CD4-positive, alpha-beta T cell (primary cell): ENCODE data around the gene SORL1. TPM values are rescaled to one million over a fixed set of nuclear protein-coding genes. Genes with fewer than 3 reads are reported as not detected.
A peak's percentile ranks its signal among the peaks of the same experiment; 100 is the strongest.

ENCODE experiments used
- ATAC-seq: fragments of 200-7000 bp; cut with Tn5 transposase; one replicate; pipeline ENCODE4 v1.10.0; 2022; ENCODE audit warnings: mild to moderate bottlenecking; ENCODE audit not compliant: poor library complexity
- CTCF ChIA-PET: fragments of 350-600 bp; sonication (Branson Sonifier 250); formaldehyde crosslinking; loops from one replicate; lab custom pipeline; 2021; ENCODE audit warnings: antibody characterized with exemption, inconsistent platforms; lab: Charles Lee
- POLR2A ChIA-PET: fragments of 350-600 bp; sonication (Branson Sonifier 250); formaldehyde crosslinking; loops from one replicate; lab custom pipeline; 2021; ENCODE audit warnings: antibody characterized with exemption, inconsistent platforms; lab: Charles Lee
- DNase-seq, 14 experiments: peaks; one replicate each; pipeline ENCODE4 v3.0.0-alpha.2; 2013 to 2020; ENCODE audit warnings: mixed read lengths in 2 of 14
- H3K27ac ChIP-seq, 2 donors: one replicate each; pipeline versions ENCODE4 v1.5.1 to v1.7.0; 2013; ENCODE audit warnings: low read length in 2 of 2, low read depth in 1 of 2, mild to moderate bottlenecking in 1 of 2
- H3K27me3 ChIP-seq, 2 experiments: 1 replicate in 1 of 2; 2 replicates in 1 of 2; pipeline versions ENCODE4 v1.6.1 to v1.7.0; 2013; ENCODE audit warnings: low read length in 2 of 2, control low read depth in 1 of 2, mild to moderate bottlenecking in 1 of 2, moderate library complexity in 1 of 2; ENCODE audit not compliant: insufficient read depth in 2 of 2, control insufficient read depth in 1 of 2
- H3K36me3 ChIP-seq: one replicate; pipeline ENCODE4 v1.6.1; 2013; ENCODE audit warnings: low read length, control low read depth; ENCODE audit not compliant: insufficient read depth
- H3K4me1 ChIP-seq: one replicate; pipeline ENCODE4 v1.6.1; 2013; ENCODE audit warnings: low read length, control low read depth; ENCODE audit not compliant: insufficient read depth
- H3K4me3 ChIP-seq: one replicate; pipeline ENCODE4 v1.5.1; 2013; ENCODE audit warnings: mild to moderate bottlenecking, low read length, moderate library complexity
- H3K9me3 ChIP-seq, 2 experiments: 1 replicate in 1 of 2; 2 replicates in 1 of 2; pipeline versions ENCODE4 v1.6.1 to v1.7.0; 2013; ENCODE audit warnings: low read length in 2 of 2, mild to moderate bottlenecking in 2 of 2, control low read depth in 1 of 2, moderate library complexity in 1 of 2; ENCODE audit not compliant: control insufficient read depth in 1 of 2, insufficient read depth in 1 of 2
- H3K27ac Mint-ChIP-seq: one replicate; pipeline ENCODE4 v1.8.0; 2020; ENCODE audit warnings: mixed read lengths
- H3K27me3 Mint-ChIP-seq: one replicate; pipeline ENCODE4 v1.8.0; 2021; ENCODE audit warnings: mixed read lengths
- H3K36me3 Mint-ChIP-seq: one replicate; pipeline ENCODE4 v1.8.0; 2021; ENCODE audit warnings: low read depth, mixed read lengths
- H3K4me1 Mint-ChIP-seq: one replicate; pipeline ENCODE4 v1.8.0; 2021; ENCODE audit warnings: low read depth, mixed read lengths
- H3K4me3 Mint-ChIP-seq: one replicate; pipeline ENCODE4 v1.8.0; 2020; ENCODE audit warnings: mild to moderate bottlenecking, mixed read lengths
- H3K9me3 Mint-ChIP-seq: one replicate; pipeline ENCODE4 v1.8.0; 2020; ENCODE audit warnings: mixed read lengths
- intact Hi-C, 2 experiments: fragments of 100-400 bp; cut with DNase I in 1 of 2; cut with micrococcal nuclease in 1 of 2; formaldehyde crosslinking; loops; one replicate each; pipeline versions ENCODE4 v1.15.1 to v1.9.0; 2023 to 2025; cut with DNase I, micrococcal nuclease
- total RNA-seq, 174 experiments: library from RNA in 2 of 174; stranded (reverse) in 2 of 174; gene quantifications; one replicate each; pipeline ENCODE4 v1.2.3 and lab custom pipeline; 2021 to 2026
- TF ChIP-seq, protein P1 (sequence below): fragments of 200-600 bp; IDR thresholded peaks from one replicate; pipeline ENCODE4 v1.8.0; 2022; ENCODE audit warnings: antibody characterized with exemption, mild to moderate bottlenecking

The SORL1 gene
- total RNA-seq, 2 experiments from 2014 or later = 235 to 241 TPM

DNA sequence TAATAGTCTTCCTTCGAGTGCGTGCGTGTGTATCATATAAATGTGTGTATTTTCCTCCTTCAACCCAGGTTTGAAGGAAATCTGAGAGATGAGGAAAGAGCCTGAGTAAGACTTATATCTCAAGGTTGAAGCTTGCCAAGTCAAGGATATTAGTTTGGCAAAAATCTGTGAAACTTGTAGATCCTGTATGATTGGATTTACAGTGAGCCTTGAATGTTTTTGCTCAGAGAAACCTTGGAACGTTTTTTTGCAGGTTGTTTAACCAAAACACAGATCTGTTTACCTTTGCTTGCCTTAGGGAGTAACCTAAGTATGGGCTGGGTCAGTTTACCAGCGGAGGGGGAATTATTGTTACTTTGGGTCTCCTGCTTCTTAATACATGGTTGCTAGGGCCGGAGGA, 36.5 kb downstream of the SORL1 start:
- ChIA-PET CTCF (no interaction called here), POLR2A (interaction anchor here (0.6 kb wide), 1 partner anchor 196 kb away, joined by 3 read pairs; the partner anchor contains the start of gene SC5D)
- Mint-ChIP-seq H3K9me3 (no peaks in the 10 kb centered on the region), H3K4me3 (no peak overlapping the region), H3K27me3 (no peaks in the 10 kb centered on the region), H3K27ac (peak overlapping the region; percentile 71), H3K4me1 (peaks cover 69% of the 10 kb centered on the region), H3K36me3 (peaks cover 88% of the 10 kb centered on the region)
- H3K9me3 ChIP-seq = no peaks in the 10 kb centered on the region
- H3K4me1 ChIP-seq = peaks cover 23% of the 10 kb centered on the region
- intact Hi-C loops = loop anchor here in 1 of 2 experiments (5.0 kb wide), 2 partner anchors 36 to 44 kb away; partner anchors contain the start of genes SORL1 and SORL1-AS1
- TF ChIP-seq, protein P1, sequence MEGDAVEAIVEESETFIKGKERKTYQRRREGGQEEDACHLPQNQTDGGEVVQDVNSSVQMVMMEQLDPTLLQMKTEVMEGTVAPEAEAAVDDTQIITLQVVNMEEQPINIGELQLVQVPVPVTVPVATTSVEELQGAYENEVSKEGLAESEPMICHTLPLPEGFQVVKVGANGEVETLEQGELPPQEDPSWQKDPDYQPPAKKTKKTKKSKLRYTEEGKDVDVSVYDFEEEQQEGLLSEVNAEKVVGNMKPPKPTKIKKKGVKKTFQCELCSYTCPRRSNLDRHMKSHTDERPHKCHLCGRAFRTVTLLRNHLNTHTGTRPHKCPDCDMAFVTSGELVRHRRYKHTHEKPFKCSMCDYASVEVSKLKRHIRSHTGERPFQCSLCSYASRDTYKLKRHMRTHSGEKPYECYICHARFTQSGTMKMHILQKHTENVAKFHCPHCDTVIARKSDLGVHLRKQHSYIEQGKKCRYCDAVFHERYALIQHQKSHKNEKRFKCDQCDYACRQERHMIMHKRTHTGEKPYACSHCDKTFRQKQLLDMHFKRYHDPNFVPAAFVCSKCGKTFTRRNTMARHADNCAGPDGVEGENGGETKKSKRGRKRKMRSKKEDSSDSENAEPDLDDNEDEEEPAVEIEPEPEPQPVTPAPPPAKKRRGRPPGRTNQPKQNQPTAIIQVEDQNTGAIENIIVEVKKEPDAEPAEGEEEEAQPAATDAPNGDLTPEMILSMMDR = no peak
- H3K4me3 ChIP-seq = no peak overlapping the region
- ATAC-seq = no peak
- H3K36me3 ChIP-seq = peaks cover 74% of the 10 kb centered on the region
- H3K27me3 ChIP-seq = no peaks in the 10 kb centered on the region
- no peak overlapping the region for H3K27ac ChIP-seq
- DNase-seq = no peak

DNA sequence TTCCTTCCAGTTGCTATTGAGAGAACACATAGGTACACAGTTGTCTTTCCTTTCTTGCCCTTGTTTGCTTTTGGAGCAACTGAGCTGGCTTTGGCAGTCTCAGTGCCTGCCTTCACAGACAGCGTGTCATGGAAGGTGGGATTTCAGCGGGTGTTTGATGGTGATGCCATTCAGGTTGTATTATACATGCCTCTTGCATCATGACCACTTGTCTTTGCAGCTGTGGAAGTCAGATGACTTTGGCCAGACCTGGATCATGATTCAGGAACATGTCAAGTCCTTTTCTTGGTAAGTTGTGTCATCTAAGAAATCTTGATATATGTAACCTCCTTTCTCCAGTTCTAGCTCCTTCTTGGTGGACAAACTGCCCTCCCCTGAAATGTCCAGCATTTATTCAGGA, 37.7 kb downstream of the SORL1 start:
- H3K27me3 ChIP-seq = no peaks in the 10 kb centered on the region
- DNase-seq (no peak), ATAC-seq (no peak)
- POLR2A ChIA-PET = interaction anchor here (1.6 kb wide), 1 partner anchor 25 kb away, joined by 3 read pairs; no protein-coding TSS in a partner anchor
- H3K36me3 ChIP-seq = peaks cover 66% of the 10 kb centered on the region
- CTCF ChIA-PET = no interaction called here
- H3K4me1 ChIP-seq = peaks cover 21% of the 10 kb centered on the region
- no peaks in the 10 kb centered on the region for H3K9me3 Mint-ChIP-seq
- no peak overlapping the region for H3K4me3 ChIP-seq
- H3K9me3 ChIP-seq = no peaks in the 10 kb centered on the region
- H3K36me3 Mint-ChIP-seq = peaks cover 88% of the 10 kb centered on the region
- TF ChIP-seq, protein P1 = no peak
- intact Hi-C loops = loop anchor here in 1 of 2 experiments (5.0 kb wide), 2 partner anchors 38 to 42 kb away; partner anchors contain the start of genes SORL1 and SORL1-AS1
- H3K27ac Mint-ChIP-seq = peak overlapping the region; percentile 66
- no peaks in the 10 kb centered on the region for H3K27me3 Mint-ChIP-seq
- H3K4me1 Mint-ChIP-seq = peaks cover 71% of the 10 kb centered on the region
- no peak overlapping the region for H3K27ac ChIP-seq
- no peak overlapping the region for H3K4me3 Mint-ChIP-seq

DNA sequence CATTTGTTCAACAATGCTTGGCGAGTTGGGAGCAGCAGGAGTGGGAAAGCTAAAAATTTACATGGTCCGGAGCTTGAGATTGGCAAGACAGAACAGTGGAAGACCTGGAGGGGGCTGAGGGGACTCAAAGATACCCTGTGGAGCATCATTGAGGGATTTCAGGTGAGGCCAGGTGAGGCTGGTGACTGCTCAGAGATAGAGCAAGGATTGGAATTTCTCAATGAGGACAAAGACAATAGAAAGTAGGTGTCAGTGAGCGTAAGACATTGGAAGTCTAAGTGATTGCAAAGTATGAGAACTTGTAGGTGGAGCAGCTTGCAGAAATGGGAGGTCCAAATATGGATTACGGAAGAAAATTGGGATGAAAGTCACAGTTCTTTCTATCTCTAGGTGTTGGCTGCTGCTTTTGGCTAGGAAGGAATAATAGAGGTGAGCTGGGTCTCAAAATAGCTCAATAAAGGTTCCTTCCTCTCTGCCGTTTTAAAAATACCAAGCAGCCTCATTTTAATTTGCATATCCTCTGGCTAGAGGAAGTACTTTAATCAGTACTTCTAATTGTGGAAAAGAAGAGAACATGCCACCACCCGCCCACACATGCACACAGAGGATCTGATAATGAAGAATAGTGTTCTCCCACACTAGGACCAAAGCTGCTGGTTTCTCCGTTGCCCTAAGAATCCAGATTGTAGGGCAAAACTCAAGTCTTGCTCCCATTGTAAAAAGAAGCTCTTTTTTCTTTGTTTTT, 42.4 kb downstream of the SORL1 start:
- ChIA-PET POLR2A (interaction anchor here (0.8 to 3.9 kb wide), 12 partner anchors 20 to 168 kb away, joined by 3 to 23 read pairs (median 4); partner anchors contain the start of genes SORL1 and SORL1-AS1), CTCF (interaction anchor here (0.9 to 1.5 kb wide), 3 partner anchors 12 to 44 kb away, joined by 3 to 4 read pairs (median 3); no protein-coding TSS in a partner anchor)
- H3K27ac Mint-ChIP-seq = peak overlapping the region; percentile 76
- H3K27me3 Mint-ChIP-seq = no peaks in the 10 kb centered on the region
- peaks cover 68% of the 10 kb centered on the region for H3K4me1 Mint-ChIP-seq
- Histone ChIP-seq H3K4me3 (no peak overlapping the region), H3K27me3 (no peaks in the 10 kb centered on the region), H3K9me3 (no peaks in the 10 kb centered on the region), H3K36me3 (peaks cover 67% of the 10 kb centered on the region), H3K4me1 (peaks cover 16% of the 10 kb centered on the region), H3K27ac (peak overlapping the region in 1 of 2 donors; percentile 15)
- peak overlapping the region; percentile 4 for H3K4me3 Mint-ChIP-seq
- peaks cover 91% of the 10 kb centered on the region for H3K36me3 Mint-ChIP-seq
- DNase-seq (peak in 4 of 14 experiments; percentile 24 to 52 (median 37)), ATAC-seq (peak; percentile 77)
- TF ChIP-seq, protein P1 = no peak
- intact Hi-C loops = no loop called here
- no peaks in the 10 kb centered on the region for H3K9me3 Mint-ChIP-seq
